GM21367 (cell line): ENCODE results near the gene TPRN.

Experiments
- ATAC-seq: cut with Tn5 transposase; IDR thresholded peaks from one replicate; pipeline ENCODE4 v1.9.1; 2021; ENCODE audit not compliant: unreplicated experiment

TPRN gene

DNA sequence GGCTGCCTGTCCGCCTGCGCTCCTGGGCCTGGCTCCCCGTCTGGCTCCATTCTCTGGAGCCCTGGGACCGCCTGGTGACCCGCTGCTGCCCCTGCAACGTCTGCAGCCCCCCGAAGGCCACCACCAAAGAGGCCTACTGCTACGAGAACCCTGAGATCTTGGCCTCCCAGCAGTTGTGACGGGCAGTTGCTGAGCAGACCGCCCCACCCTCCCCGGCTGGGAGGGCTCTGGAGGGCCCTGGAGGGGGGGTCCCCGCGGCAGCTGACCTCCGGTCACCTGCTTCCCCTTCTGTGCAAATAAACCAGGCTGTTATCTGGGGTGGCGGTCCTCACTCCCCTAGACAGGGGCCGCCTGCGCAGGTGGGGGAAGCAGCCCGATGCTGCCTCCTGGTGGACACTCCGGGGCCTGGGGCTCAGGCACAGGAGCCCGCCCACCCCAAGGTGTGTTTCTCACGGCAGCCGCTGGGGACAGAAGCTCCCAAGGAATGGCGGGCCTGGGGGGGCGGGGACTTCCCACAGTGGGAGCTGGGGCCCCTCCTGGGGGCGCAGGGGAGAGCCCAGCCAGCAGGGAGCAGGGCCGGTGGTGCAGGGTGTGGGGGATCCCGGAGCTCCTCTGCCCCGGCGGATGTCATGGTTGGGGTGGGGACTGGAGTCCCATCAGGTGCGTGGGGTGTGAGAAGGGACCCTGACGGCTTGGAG, 35.8 kb upstream of the TPRN start:
- no peak for ATAC-seq

DNA sequence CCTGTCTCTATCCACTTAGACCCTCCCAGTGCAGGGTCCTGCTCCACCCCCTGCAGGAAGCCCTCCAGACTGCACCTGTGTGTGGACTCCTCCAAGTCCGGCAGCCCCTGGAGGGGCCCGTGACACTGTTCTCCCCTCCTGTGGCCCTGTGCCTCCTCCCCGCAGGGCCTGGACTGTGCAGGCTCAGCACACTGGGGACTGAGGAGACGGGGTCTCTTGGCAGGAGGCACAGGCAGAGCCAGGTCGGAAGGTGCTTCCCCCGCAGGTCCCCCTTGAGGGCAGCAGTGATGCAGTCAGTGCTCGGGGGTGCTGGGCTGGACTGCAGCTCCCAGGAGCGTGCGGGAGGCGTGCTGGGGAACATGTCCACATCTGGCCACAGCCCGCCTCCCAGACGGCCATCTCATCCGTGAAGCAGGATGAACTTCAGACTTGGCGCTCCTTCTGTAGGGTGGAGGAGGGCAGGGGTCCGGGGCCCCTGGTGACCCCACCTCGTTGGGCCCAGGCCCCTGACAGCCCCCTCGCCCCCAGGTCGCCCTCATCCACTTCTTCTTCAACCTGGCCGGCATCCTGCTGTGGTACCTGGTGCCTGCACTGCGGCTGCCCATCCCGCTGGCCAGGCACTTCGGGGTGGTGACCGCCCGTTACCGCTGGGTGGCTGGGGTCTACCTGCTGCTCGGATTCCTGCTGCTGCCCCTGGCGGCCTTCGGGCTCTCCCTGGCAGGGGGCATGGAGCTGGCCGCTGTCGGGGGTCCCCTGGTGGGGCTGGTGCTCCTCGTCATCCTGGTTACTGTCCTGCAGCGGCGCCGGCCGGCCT, 35.1 kb upstream of the TPRN start:
- no peak for ATAC-seq

DNA sequence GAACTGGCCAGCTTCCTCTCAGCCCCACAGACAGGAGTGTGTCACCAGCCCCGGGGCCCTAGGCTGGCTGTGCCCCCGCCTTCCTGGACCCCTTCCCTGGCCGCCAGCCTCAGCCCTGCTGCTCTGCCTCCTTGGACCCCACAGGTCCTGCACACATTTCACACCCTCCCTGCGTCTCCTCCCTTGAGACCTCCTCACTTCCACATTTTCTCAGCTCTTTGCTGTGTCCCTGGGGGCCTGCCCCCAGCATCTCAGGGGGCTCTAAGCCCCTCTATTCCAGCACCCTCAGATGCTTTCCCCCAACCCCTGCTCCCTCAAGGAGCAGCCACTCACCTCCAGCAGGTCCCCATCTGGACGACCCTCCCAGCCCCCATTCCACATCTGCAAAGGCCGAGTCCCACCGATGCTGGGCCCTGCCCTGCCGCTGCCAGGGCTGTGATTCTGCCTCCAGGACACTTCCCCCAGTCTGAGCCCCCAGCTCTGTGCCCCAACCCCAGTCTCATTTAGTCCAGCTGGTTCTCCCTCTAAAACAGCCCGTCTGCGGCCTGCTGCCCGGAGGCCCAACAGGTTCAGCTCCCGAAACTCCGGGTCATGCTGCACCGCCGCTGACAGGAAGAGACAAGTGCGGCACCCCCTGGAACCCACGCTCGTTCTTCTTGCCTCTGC, 34.4 kb upstream of the TPRN start:
- ATAC-seq = no peak

DNA sequence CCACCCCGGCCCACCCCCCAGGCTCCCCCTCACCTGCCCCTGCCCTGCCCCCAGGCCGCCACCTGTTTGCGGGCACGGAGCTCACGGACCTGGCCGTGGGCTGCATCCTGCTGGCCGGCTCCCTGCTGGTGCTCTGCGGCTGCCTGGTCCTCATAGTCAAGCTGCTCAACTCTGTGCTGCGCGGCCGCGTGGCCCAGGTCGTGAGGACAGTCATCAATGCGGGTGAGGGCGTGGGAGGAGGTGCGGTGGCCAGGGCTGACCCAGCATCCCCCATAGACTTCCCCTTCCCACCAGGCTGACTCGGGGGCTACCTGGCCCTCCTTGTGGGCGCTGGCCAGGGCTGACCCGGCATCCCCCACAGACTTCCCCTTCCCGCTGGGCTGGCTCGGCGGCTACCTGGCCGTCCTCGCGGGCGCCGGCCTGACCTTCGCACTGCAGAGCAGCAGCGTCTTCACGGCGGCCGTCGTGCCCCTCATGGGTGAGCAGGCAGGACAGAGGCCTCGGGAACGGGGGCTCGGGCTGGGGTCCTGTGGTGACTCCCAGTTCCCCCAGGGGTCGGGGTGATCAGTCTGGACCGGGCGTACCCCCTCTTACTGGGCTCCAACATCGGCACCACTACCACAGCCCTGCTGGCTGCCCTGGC, 33.6 kb upstream of the TPRN start:
- no peak for ATAC-seq

DNA sequence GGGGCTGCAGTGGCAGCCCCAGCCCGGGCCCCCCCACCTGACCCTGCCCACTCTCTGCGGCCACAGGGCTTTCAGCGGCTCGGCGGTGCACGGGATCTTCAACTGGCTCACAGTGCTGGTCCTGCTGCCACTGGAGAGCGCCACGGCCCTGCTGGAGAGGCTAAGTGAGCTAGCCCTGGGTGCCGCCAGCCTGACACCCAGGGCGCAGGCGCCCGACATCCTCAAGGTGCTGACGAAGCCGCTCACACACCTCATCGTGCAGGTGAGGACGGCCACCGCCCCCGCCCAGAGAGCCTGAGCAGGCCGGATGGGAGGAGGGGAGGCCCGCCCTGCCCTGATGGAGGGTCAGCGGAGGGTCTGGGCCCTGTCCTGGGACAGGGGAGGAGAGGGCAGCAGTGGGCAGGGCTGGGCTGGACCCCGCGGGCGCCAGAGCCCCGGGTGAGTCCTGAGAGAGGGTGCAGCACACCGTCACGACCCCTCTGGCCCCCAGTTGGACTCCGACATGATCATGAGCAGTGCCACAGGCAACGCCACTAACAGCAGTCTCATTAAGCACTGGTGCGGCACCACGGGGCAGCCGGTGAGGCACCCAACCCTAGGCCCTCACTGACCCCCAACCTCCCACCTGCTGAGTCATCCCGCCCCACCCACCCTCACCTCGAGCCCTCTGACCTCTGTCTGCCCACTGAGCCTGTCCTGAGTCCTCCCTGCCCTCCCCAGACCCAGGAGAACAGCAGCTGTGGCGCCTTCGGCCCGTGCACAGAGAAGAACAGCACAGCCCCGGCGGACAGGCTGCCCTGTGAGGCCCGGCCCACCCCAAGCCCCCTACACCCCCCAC, 32.8 kb upstream of the TPRN start:
- ATAC-seq = no peak

DNA sequence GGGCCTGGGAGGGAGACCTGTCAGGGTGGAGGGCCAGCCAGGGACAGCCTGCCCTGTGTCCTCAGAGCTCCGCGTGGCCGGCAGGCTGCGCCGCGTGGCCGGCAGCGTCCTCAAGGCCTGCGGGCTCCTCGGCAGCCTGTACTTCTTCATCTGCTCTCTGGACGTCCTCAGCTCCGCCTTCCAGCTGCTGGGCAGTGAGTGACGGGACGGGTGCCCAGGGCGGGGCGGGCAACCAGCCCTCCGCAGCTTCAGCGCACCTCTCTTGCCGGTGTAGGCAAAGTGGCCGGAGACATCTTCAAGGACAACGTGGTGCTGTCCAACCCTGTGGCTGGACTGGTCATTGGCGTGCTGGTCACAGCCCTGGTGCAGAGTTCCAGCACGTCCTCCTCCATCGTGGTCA, 32.0 kb upstream of the TPRN start:
- no peak for ATAC-seq

DNA sequence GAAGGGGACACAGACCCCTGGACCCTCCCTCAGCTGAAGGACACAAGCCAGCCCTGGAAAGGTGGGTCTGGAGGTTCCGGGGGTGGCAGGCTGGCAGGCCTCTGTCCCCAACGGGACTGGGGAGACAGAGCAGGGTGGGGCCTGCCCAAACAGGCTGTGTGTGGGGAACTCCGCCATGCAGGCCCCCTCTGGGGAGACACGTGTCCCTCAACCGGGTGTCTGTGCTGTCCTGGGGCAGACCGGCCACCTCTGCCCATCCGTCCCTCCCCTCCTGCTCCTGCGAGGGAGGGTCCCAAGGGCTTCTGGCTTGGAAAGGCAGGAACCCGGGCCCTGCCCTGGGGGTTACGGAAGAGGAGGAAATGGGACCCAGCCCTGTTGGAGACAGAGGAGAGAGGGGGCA, 31.6 kb upstream of the TPRN start:
- ATAC-seq = no peak

DNA sequence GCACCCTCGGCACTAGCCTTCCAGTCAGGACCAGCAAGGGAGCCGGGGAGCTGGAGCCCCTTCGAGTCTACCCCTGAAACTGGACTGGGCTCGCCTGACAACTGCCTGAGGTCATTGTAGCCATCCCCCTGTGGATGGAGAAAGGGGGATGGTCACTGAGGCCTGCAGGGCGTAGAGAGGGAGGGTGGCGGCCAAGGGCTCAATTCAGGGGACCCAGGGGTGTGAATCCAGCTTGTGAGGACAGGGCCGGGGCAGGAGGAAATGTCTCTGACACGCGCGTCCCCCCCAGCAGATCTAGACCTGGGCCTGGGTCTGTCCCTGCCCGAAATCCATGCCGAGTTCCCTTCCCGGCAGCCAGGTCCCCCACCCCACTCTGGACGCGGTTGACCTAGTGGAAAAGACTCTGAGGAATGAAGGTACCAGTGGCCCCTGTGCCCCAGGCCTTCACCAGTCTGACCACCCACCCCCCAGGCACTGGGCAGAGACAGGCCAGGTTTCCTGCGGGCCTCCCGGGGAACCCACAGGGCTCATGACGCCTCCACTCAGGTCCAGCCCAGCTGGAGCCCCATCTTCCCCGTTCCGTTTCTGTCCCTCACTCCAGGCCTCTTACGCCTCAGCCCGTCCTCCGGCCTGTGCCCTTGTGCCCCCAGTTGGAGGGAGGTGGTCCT, 31.0 kb upstream of the TPRN start:
- ATAC-seq = no peak

DNA sequence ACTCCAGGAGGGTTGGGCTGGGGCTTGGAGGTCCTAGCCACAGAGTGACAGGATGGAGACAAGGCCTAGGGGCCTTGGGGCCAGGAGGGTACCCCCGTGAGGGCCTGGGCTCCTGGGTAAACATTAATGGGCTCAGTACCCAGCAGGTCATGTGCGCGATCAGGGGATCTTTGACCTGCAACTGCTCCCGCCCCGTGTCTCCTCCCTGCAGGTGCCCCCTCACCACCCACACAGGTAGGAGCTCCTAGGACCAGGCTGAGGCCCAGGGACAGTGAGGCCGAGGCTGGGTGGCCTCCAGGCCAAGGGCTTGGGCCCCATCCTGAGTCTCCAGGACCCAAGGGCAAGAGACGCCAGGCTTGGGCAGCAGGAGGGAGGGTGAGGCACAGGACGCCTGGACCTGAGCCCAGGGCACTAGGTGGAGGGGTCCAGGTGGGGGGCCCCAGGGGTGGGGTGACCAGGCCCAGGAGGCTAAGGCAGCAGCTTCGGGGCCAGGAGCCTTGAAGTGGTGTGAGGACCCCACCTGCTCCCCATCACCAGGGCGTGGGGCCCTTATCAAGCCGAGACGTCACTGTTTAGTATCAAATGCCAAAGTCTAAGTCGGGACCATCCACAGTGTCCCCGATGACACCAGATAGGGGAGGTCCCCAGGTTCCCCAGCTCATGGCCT, 30.3 kb upstream of the TPRN start, which contains the start of gene SLC34A3:
Gene SLC34A3, plus strand, starts transcription at position 197 of the 667 bp plus-strand sequence. CDS start 802 bp downstream, outside the sequence.
- no peak for ATAC-seq

DNA sequence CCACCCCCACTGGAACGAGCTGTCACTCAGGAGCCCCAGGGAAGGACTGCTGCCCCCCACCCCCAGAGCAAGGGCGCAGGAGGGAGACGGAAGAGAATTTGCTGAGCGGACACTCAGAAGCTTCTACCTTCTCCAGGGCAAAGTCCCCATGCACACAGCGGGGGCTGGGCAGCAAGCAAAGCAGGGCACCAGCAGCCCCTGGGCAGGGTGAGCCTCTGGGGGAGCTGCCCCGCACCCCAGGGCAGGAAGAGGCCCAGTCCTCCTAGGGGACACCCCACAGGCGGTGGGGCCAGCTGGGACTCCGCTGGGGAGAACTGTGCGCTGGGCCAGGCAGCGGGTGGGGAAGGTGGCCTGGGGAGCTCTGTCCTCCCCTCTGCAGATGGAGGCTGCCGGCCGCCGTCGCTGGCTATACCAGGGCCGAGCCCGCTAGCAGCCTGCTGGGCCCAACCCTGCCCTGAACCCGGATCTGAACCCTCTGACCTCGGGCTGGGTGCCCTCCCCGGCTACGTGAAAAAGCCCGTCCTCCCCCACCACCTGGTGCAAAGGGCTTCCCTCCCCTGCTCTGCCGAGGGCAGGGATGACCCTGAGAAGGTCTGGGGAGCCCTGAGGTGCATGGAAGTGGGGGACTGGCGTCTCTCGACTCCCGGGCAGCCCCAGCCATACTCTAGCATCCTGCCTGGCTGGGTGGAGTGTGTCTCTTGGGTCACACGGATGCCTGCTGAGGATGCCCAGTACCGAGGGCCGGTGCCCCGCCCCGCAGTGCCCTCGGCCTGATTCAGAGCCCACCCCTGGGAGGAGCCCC, 29.6 kb upstream of the TPRN start:
- no peak for ATAC-seq

DNA sequence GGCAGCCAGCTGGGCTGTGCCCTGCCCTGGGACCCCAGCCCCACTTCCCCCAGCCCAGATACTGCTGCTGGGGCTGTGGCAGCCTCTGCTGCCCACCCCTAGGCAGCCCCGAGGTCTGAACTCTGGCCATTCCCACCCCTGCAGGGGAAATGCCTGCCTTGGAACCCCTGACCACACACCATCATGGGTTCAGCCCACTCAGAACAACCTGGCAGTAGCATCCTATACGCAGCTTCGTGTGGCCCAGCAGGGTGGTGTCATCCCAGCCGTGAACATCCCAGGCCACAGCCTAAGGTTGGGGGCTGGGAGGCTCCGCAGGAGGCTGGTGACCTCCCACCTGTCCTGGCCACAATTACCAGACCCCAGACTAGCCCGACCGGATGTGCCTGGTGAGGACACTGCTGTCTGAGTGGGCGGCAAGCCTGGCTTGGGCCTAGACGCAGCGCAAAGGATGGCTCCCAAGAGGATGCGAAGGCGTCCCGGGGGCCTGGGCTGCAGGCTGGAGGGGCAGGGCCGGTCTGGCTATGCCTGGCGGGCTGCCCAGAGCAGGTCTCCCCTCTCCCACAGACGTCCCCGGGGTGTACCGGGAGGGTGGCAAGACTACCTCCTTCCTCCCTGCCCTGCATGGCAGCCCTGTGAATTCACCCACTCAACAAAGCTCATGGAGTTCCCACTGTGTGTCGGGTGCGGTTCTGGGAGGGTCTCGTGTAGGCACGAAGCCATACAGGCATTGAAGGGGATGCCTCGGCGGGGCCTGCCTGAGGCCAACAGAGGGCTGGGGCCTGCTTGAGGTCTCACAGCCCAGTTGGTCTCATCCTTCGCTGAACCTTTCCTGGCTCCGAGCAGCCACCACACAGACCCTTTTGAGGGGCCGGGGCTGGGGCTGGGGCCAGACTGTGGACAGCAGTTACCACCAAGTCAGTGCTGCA, 28.7 kb upstream of the TPRN start:
- no peak for ATAC-seq

DNA sequence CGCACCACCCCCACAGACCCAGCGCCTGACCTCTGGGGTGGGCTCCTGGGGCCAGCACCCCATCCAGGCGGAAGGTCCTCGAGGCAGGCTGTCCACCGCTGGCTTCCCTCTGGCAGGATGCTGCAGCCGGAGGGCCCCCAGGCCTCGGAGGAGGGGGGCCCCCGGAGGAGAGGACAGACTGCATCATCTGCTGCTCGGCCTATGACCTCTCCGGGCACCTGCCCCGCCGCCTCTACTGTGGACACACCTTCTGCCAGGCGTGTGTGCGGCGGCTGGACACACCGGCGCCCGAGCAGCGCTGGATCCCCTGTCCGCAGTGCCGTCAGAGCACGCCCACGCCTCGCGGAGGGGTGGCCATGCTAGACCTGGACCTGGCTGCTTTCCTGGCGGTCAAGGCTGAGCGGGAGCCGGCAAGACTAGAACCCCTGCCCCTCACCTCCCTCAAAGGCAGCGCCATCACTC, 28.0 kb upstream of the TPRN start:
- no peak for ATAC-seq

DNA sequence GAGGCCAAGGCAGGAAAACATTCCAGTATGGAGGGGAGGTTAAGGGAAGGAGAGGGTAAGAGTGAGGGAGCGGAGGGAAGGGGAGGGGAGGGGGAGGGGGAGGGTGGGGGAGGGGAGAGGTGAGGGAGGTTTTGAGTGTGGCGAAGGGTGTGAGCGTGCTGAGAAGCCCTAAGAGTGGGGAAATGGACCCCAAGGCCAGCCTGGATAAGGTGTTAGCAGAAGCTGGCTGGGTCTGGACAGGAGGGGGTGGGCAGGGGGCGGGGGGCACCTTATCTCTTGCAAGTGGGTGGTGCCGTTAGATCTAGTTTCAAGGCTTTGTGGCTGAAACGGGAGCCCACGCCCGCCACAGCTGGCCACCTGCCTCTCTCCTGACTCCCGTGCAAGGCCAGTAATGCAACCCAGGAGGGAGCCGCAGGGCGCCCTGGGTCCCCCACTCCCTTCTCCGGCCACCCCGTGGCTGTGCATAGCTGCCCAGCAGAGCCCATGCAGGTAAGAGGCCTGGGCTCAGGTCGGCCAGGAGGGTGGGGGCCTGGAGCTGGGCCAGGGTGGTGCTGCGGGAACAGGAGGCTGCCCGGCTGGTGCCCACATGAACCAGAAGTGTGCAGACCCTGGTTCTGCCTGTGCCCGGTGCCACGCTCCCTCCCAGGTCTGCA, 27.4 kb upstream of the TPRN start:
- ATAC-seq = no peak

DNA sequence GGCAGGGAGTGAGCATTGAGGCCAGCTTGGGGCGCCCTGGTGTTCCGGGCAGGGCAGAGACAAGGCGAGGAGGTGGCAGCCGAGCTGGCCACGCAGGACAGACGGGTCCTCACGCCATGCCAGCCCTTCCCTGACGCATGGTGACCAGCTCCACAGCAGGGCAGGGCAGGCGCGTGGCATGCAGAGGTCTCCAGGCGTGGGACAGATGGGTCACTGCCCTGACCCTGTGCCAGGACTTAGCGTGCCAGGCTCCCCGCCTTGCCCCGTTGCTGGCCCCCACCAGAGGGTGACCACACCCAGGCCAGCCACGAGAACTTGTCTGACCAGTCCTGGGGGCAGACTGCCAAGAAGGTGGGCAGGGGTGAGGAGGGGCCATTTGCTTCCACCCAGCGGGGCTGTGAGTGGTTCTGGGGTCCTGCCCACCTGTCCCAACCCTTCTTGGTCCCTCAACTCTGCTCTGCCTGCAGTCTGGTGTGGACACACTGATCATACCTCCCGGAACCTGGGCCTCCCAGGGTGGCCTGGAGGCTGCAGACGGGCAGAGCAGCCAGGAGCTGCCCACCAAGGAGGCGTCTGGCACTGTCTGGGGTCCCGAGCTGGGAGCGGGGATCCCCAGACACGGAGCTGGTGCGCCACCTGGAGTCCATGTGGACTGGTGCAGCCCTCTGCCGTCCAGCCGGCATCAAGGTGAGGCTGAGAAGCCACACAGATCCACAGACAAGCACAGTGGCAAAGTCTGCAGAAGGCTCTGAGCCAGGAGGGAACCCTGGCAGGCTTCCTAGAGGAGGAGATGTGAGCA, 26.7 kb upstream of the TPRN start, which contains the start of gene RNF224:
Gene RNF224, plus strand, starts transcription at position 449 of the 799 bp plus-strand sequence. CDS start 834 bp downstream, outside the sequence.
- ATAC-seq = no peak

DNA sequence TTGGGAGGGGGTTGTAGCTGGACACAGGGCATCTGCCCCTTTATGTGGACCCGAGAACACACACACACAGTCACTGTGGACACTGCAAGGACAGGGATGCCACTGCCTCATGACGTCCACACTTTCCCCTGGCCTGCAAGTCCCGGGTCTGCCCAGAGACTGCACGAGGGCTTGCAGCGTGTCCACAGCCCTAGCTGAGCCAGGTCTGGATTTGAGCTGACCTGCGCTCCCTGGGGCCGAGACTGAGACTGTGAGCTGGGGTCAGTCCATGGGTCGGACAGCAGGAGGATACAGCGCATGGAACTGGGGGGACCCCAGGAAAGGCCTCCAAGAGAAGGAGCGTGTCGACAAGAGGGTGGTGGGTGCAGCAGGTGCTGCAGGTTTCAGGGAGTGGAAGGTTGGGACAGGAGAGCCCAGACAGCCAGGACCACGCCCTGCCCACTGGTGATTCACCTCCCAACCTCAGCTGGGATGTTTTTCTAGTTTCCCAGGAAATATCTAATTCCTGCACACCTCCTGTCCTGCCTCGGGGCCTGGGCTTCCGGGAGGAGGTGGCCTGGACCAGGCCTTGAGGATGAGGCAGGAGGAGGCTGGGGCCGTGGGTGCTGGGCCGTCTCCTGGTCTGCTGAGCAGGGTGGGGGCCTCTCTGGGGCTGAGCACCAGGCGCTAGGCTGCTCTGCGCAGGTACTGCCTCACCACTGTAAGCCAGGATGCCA, 26.0 kb upstream of the TPRN start:
- no peak for ATAC-seq
